ENCODE data around the gene HS2ST1.

GRCh38 chr1:86933051-86933450 is 18.6 kb downstream of the HS2ST1 start:
- TF ChIP-seq CTCF (IDR thresholded peaks at IDR 0.05) (no peak), EP300 (IDR thresholded peaks at IDR 0.05) (no peak), POLR2A (IDR thresholded peaks at IDR 0.05) (no peak), POLR2AphosphoS5 (IDR thresholded peaks at IDR 0.05) (no peak)
